GF-D8 (cell line): Measurements from ENCODE around the gene SLC9B2.
A peak's percentile ranks its signal among the peaks of the same experiment; 100 is the strongest.
"Not testable (repeated sequence)": the region's sequence is repeated elsewhere in the genome, so short reads cannot be mapped to it uniquely, and the experiment has no call there.

Experiments
- DNase-seq: peaks from one replicate; lab custom pipeline; 2025; lab: John Stamatoyannopoulos, UW

SLC9B2 gene

DNA sequence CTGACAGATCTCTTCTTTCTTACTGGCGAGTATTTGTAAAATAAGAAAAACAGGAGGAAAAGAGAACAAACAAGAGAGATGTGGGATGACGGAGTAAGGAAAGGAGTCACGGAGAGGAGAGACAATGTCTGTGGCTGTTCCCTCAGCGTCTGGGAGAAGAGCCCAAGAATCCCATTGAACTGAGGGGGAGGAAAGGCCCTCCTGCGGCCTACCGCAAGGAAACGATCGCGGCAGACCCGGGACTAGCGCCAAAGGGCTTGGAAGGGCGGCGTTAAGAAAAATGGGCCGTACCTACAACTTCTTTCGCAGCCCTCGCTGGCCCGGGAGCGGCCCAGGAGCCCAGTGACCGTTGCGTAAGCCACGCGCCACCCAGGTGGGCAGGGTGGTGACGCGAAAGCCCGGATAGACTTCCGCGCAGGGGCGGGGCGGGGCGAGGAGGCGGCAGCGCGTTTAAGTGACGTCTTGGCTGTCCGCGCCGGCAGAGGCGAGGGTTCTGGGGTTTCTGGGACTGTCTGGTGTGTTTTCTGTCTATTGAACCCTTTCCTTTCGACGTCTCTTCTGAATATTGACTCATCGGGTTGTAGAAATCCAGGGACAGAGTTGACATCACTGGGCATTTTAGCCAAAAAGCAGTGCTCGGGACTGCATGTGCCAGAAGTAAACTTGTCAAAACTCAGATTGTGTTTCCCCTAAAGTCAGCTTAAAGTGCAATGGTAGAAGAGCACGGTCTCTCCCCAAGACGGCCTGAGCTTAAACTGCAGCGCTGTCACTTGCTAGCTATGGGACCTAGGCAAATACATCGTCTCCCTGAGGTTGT, 57.0 kb downstream of the SLC9B2 start, which contains the start of gene SLC9B1:
SLC9B1 (minus strand) TSS at position 398 of the 817 bp plus-strand sequence. CDS start 27,994 bp downstream, outside the sequence.
- DNase-seq: peak; percentile 80

DNA sequence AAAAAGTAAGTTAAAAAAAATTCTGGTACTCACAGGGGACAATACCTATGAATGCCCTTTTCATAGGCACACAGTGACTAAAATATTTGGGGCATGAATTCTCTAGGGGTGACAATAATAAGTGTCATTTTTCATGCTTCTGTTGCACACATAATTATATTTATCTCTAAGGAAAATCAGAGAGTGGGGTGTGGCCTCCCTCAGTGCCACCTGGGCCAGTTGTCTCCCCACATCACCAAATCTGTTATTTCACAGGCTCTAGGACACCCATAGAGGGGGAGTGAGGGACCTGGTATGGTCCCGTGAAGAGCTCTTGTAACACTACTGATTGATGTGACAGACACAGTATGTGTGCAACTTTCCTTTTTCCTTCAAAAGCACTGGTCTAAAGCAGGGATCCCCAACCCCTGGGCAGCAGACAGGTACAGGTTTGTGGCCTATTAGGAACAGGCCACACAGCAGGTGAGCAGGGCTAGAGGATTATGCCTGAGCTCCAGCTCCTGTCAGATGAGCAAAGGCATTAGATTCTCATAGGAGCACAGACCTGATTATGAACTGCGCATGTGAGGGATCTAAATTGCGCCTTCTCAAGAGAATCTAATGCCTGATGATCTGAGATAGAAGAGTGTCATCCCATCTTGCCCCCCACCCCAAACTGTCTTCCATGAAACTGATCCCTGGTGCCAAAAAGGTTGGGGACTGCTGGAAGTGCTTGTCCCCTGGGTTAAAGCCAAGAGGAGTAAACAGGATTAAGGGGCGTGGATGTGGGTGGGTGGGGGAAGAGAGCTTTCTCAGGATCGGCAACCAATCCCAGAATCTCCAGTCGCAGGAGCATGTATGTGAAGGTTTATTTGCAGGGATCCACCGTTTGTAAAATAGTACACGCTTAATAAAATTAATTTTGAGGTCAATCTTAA, 57.9 kb downstream of the SLC9B2 start:
- no peak for DNase-seq

DNA sequence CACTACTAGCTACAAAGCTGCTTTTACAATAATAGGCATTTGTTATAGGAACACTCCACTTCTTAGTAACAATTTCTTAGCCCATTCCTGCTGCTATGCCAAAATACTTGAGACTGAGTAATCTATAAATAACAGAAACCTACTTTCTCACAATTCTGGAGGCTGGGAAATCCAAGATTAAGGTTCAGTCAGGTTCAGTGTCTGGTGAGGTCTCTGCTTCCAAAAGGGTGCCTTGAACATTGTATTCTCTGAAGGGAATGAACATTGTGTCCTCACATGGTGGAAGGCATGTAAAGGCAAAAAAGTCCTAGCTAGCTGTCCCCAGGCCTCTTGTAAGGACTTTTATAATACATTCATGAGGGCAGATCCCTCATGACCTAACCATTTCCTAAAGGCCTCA, 64.0 kb downstream of the SLC9B2 start:
- no peak for DNase-seq

DNA sequence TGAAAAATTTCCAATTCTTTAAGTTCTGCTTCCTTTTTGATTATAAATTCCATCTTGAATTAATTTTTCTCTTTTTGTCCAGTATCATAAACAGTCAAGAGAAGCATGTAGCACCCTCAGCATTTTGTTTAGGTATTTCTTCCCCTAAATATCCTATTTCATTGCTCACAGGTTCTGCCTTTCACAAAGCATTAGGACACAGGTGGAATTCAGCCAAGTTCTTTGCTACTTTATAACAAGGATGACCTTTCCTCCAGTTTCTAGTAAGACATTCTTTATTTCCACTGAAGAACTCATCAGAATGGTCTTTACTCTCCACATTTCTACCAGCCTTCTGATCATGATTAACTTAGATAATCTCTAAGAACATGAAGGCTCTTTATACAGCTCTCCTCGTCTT, 64.5 kb downstream of the SLC9B2 start:
- DNase-seq: no peak

DNA sequence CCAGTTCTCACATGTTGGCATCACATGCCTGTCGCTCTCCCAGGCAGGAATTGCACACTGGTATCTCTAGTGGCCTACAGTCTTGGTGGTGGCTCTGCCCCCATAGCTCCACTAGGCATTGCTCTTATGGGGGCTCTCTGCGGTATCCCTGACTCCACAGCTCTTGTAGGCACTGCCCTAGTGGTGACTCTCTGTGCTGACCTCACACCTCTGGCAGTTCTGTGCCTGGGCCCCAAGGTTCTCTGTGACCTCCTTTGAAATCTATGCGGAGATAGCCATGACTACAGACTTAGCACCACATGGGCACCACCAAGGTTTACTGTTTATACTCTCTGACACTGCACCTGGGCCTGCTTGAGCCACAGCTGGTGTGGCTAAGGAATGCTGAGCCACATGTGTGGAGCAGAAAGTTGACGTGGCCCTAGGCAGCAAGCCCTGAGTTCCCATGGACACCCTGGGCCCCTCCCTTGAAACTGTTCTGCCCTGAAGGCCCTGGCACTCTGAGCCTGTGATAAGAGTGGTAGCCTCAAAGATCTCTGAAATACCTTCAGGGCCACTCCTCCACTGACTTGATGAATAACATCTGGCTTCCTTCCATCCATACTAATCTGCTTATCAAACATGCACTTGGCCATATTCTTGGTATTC, 65.1 kb downstream of the SLC9B2 start:
- DNase-seq: no peak

DNA sequence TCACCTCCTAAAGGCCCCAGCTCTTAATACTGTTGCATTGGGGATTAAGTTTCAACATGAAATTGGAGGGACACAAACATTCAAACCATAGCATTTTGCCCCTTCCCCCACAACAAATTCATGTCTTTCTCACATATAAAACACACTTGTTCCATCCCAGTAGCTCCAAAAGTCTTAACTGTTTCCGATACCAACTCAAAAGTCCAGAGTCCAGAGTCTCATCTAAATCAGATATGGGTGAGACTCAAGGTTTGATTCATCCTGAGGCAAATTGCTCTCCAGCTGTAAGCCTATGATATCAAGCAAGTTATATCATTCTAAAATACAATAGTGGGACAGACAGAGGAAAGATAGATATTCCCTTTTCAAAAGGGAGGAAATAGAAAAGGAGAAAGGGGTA, 65.8 kb downstream of the SLC9B2 start:
- no peak for DNase-seq

DNA sequence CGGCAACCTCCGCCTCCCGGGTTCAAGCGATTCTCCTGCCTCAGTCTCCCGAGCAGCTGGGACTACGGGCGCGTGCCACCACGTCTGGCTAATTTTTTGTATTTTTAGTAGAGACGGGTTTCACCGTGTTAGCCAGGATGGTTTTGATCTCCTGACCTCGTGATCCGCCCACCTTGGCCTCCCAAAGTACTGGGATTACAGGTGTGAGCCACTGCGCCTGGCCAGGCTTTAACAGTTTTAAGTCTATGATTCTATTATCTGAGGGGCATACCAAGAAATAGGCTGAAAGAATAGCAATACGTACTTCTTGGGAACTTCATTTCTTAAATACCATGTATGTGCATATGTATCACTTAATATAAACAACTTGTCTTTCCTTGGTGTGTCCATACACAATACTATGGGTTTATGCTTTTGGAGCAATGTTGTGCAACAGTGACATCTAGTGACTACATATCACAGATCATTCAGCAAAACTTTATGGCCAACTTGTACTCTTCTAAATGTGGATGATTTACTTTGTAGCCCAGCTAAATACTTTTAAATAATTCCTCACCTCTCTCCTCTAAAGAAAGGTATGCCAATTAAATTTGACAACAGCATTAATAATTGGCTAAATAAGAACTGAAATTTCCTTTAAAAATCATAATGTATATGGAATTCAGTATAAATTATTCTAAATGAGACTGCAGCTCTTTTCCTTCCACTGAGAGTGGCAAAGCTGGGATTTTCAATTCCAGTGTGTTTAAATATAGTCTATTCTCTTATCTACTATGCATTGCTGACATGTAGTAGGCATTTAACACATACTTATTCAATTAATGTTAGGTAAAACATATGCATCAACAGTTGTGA, 67.5 kb downstream of the SLC9B2 start:
- peak; percentile 17 for DNase-seq

DNA sequence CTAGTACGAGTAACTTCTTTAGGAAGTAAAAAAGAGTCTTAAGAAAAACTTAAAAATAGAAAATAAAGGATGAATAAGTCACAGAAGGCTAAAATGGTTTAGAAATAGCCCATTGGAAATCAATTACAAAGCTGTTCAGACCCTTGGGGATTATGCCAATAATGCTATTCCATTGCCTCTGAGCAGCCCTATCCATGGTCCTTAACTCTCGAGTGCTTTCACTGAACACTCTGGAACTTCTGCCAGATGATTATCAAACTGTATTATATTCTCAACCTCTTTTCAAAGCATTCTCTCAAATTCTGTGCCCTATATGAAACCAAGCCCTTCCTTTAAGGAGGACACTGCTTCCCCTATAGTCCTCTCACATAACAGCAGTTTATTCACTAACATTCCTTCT, 74.0 kb downstream of the SLC9B2 start:
- no peak for DNase-seq

DNA sequence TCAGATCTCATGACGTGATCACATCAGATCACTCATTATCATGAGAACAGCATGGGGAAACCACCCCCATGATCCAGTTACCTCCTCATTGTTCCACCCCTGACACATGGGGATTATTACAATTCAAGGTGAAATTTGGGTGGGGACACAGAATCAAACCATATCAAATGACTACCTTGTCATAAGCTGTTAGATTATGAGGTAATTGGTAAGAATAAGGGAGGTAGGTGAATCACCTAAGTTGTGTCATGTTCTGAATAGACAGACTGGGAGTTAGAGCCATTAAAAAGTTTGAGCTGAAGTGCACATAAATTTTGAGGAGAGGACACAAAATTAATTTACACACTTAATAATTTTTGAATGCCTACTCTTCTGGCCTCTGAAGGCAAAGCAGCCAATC, 81.8 kb downstream of the SLC9B2 start:
- no peak for DNase-seq

DNA sequence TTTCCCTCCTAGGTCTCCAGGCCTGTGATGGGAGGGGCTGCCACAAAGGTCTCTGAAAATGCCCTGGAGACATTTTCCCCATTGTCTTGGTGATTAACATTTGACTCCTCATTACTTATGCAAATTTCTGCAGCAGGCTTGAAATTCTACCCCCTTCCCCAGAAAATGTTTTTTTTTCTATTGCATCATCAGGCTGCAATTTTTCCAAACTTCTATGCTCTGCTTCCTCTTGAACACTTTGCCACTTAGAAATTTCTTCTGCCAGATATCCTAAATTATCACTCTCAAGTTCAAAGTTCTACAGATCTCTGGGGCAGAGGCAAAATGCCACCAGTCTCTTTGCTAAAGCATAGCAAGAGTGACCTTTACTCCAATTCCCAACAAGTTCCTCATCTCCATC, 82.6 kb downstream of the SLC9B2 start:
- not testable (repeated sequence) for DNase-seq

DNA sequence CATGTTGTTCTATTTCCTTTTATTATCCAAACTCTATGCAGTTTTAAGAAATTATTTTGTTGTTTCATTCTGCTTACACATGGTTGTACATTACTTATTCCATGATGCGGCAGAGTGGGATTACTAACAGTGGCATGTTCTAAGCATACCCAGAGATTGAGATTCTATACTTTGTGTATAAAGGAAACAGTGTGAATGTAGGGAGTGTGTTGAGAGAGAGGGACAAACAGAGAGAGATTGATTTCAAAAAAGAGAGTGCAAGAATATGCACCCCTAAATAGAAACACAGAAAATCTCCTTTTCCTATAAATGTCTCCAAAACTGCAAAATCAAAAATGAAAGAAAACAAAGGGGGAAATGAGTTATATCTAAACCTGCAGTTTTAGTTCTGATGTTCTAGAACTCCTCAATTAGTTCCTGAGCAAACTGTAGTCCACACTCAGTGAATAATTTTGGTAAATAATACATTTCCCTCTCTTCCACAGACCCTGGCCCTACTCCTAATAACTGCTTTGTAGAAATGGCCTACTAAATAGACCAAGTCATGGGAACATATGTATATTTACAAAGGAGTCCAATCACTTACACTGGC, 88.0 kb downstream of the SLC9B2 start:
- DNase-seq: no peak

DNA sequence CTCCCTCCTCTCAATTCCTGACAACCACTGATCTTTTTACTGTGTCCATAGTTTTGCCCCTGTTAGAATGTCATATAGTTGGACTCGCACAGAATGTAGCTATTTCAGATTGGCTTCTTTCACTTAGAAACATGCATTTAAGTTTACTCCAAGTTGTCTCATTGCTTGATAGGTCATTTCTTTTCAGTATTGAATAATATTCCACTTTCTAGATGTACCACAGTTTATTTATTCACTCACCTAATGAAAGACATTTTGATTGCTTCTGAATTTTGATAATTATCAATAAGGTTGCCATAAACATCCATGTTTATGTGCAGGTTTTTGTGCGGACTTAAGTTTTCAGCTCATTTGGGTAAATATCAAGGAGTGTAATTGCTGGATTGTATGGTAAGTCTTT, 95.6 kb downstream of the SLC9B2 start:
- DNase-seq: no peak
